ENCODE data around the gene UBE2QL1. TPM values are rescaled to one million over a fixed set of nuclear protein-coding genes. Genes with fewer than 3 reads are reported as not detected.

Gene UBE2QL1
- total RNA-seq, 1 experiment from 2014 or later: not detected

- TF ChIP-seq POLR2AphosphoS5 (IDR thresholded peaks at IDR 0.05; ENCODE audit: low read depth, low read length): no peak
- TF ChIP-seq FOSL1 (IDR thresholded peaks at IDR 0.05; ENCODE audit: low read depth): no peak
- no peak for TF ChIP-seq SIN3A (IDR thresholded peaks at IDR 0.05; ENCODE audit: low read depth)
- TF ChIP-seq EZH2 (IDR thresholded peaks at IDR 0.05): no peak
- TF ChIP-seq MAX (IDR thresholded peaks at IDR 0.05): no peak
These were observed 15.8 kb downstream of the UBE2QL1 start (continued) for GRCh38 chr5:6464441-6464840.

- ChIA-PET RAD21 (ENCODE audit: low non-redundant PET in 1 of 2, low total read pairs in 2 of 2, uncharacterized antibody in 2 of 2, unreplicated experiment in 2 of 2) (no interaction called here), CTCF (no interaction called here), POLR2A (no interaction called here)
- Histone ChIP-seq H3K4me2 (ENCODE audit: low read length) (no peak overlapping the region), H3K36me3 (ENCODE audit: control insufficient read depth in 1 of 2, insufficient read depth in 2 of 2, low read length in 2 of 2) (no peaks in the 10 kb centered on the region), H3K9me3 (ENCODE audit: control insufficient read depth in 1 of 2, insufficient read depth in 1 of 2, low read depth in 1 of 2, low read length in 2 of 2) (no peaks in the 10 kb centered on the region), H3K4me3 (replicated peaks in 1 of 2; ENCODE audit: low read depth in 1 of 2, low read length in 2 of 2) (no peak overlapping the region), H3K4me1 (ENCODE audit: control insufficient read depth in 1 of 2, insufficient read depth in 2 of 2, low read length in 2 of 2) (no peaks in the 10 kb centered on the region), H2AFZ (ENCODE audit: low read depth, low read length, poor library complexity, severe bottlenecking) (no peak overlapping the region), H3K9ac (ENCODE audit: low read length) (no peak overlapping the region), H3K27me3 (ENCODE audit: insufficient read depth, low read length) (peaks cover 8% of the 10 kb centered on the region; the same call in 1 of the 2 replicates), H3K27ac (ENCODE audit: low read depth, low read length) (no peak overlapping the region), H3K79me2 (ENCODE audit: insufficient read depth, low read length) (no peaks in the 10 kb centered on the region), H3K9me2 (ENCODE audit: insufficient read depth) (no peaks in the 10 kb centered on the region), H4K20me1 (ENCODE audit: insufficient read depth) (no peaks in the 10 kb centered on the region)
- no TSS peak for BruUV-seq (replicated peaks)
- DNase-seq (ENCODE audit: low read depth, low spot score): no peak
- no peak for ATAC-seq
- intact Hi-C loops (cut with micrococcal nuclease): no loop called here
- TF ChIP-seq CTCF (IDR thresholded peaks at IDR 0.05 in 2 of 3, conservative IDR thresholded peaks at IDR 0.05 in 1 of 3; ENCODE audit: borderline replicate concordance in 1 of 3, insufficient read depth in 1 of 3, low read depth in 2 of 3, low read length in 2 of 3) (no peak), ZNF274 (IDR thresholded peaks at IDR 0.05; ENCODE audit: low read depth, low read length) (no peak), MAX (IDR thresholded peaks at IDR 0.05) (no peak), JUND (IDR thresholded peaks at IDR 0.05) (no peak), POLR2A (IDR thresholded peaks at IDR 0.05; ENCODE audit: borderline replicate concordance, extremely low read depth, insufficient read depth, insufficient read length) (no peak), POLR2AphosphoS5 (IDR thresholded peaks at IDR 0.05; ENCODE audit: low read depth, low read length) (no peak), ZBTB33 (IDR thresholded peaks at IDR 0.05; ENCODE audit: extremely low read depth, insufficient replicate concordance, low read length) (no peak), EZH2 (IDR thresholded peaks at IDR 0.05) (no peak), ELF1 (IDR thresholded peaks at IDR 0.05; ENCODE audit: borderline replicate concordance, low read depth) (no peak), SP1 (IDR thresholded peaks at IDR 0.05; ENCODE audit: low read depth) (no peak), YY1 (IDR thresholded peaks at IDR 0.05; ENCODE audit: extremely low read depth, insufficient replicate concordance, low read depth, low read length) (no peak), REST (IDR thresholded peaks at IDR 0.05; ENCODE audit: low read depth) (no peak), ZFX (IDR thresholded peaks at IDR 0.05) (no peak), SIN3A (IDR thresholded peaks at IDR 0.05; ENCODE audit: low read depth) (no peak)
These were observed 17.5 kb downstream of the UBE2QL1 start for GRCh38 chr5:6465831-6466790.

Data from HCT116 (cell line).